Tibial nerve (tissue), 4 donors: Measurements from ENCODE around the gene ANKRD42. TPM values are rescaled to one million over a fixed set of nuclear protein-coding genes. Genes with fewer than 3 reads are reported as not detected.
A peak's percentile ranks its signal among the peaks of the same experiment; 100 is the strongest.

Experiments used
- DNase-seq, 2 donors: peaks; one replicate each; pipeline ENCODE4 v3.0.0-alpha.2; 2019; ENCODE audit warnings: low spot score in 2 of 2
- H3K27ac ChIP-seq, 4 donors: fragments of 200-600 bp; sonication (generic) in 3 of 4; one replicate each; pipeline ENCODE4 v1.5.1; 2017 to 2019; ENCODE audit warnings: mild to moderate bottlenecking in 1 of 4
- H3K27me3 ChIP-seq, 2 donors: fragments of 200-600 bp; sonication (generic) in 1 of 2; one replicate each; pipeline versions ENCODE4 v1.5.1 to v1.6.0; 2017 to 2019
- H3K36me3 ChIP-seq, 3 donors: fragments of 200-600 bp; sonication (generic); one replicate each; pipeline ENCODE4 v1.5.1; 2018 to 2019
- H3K4me1 ChIP-seq, 4 donors: fragments of 200-600 bp; sonication (generic) in 3 of 4; one replicate each; pipeline ENCODE4 v1.5.1; 2017 to 2019
- H3K4me3 ChIP-seq, 4 donors: fragments of 200-600 bp; sonication (generic) in 3 of 4; one replicate each; pipeline ENCODE4 v1.5.1; 2017 to 2019; ENCODE audit warnings: mild to moderate bottlenecking in 1 of 4, moderate library complexity in 1 of 4
- H3K9me3 ChIP-seq, 4 donors: fragments of 200-600 bp; sonication (generic) in 3 of 4; one replicate each; pipeline ENCODE4 v1.5.1; 2017 to 2019
- CTCF ChIP-seq, 5 experiments: fragments of 200-600 bp in 3 of 5; fragments of 450-650 bp in 2 of 5; sonication (generic) in 3 of 5; IDR thresholded peaks; one replicate each; pipeline ENCODE4 v1.5.1; 2016 to 2019; ENCODE audit warnings: antibody characterized with exemption in 5 of 5, mild to moderate bottlenecking in 3 of 5, moderate library complexity in 2 of 5
- EP300 ChIP-seq, 2 donors: sonication (generic); formaldehyde crosslinking; IDR thresholded peaks; one replicate each; pipeline ENCODE4 v1.6.1; 2017; ENCODE audit warnings: antibody characterized with exemption in 2 of 2, mild to moderate bottlenecking in 1 of 2
- POLR2A ChIP-seq, 2 donors: fragments of 450-650 bp; IDR thresholded peaks; one replicate each; pipeline ENCODE4 v1.6.1; 2017; ENCODE audit warnings: antibody characterized with exemption in 2 of 2, mild to moderate bottlenecking in 2 of 2, moderate library complexity in 2 of 2
- WGBS, 2 donors: methylation state at CpG; one replicate each; pipeline ENCODE4 v1.1.5; 2018; 5-methylcytosine and 5-hydroxymethylcytosine counted together
- total RNA-seq, 4 donors: library from RNA; depleted of rRNA; stranded (reverse); fragments of >200 nt; gene quantifications; one replicate each; pipeline ENCODE4 v1.1.0, GENCODE V29; 2016

The ANKRD42 gene
- total RNA-seq, 4 donors from 2014 or later: 10.3 to 13.2 (median 13.1) TPM

- Histone ChIP-seq H3K27ac (no peak overlapping the region), H3K4me3 (no peak overlapping the region), H3K4me1 (no peaks in the 10 kb centered on the region), H3K36me3 (no peaks in the 10 kb centered on the region), H3K9me3 (no peaks in the 10 kb centered on the region), H3K27me3 (no peaks in the 10 kb centered on the region)
- TF ChIP-seq POLR2A (IDR thresholded peaks at IDR 0.05): no peak
- no peak for TF ChIP-seq CTCF (IDR thresholded peaks at IDR 0.05)
- TF ChIP-seq EP300 (IDR thresholded peaks at IDR 0.05): no peak
- WGBS, 2 donors: 60 to 76% methylated on average over 3 of the region's 3 CpGs
- DNase-seq: no peak
These were observed 44.6 kb downstream of the ANKRD42 start for GRCh38 chr11:83238111-83238510.

- peak in 1 of 2 donors; percentile 67 for DNase-seq
- TF ChIP-seq CTCF (IDR thresholded peaks at IDR 0.05): peak; percentile 10 to 27 (median 22)
- no peak for TF ChIP-seq POLR2A (IDR thresholded peaks at IDR 0.05)
- no peak for TF ChIP-seq EP300 (IDR thresholded peaks at IDR 0.05)
- no peaks in the 10 kb centered on the region for H3K4me1 ChIP-seq
- H3K9me3 ChIP-seq: no peaks in the 10 kb centered on the region
- peaks cover 0 to 6% (median 0%) of the 10 kb centered on the region in 3 donors for H3K36me3 ChIP-seq
- no peaks in the 10 kb centered on the region for H3K27me3 ChIP-seq
- no peak overlapping the region for H3K27ac ChIP-seq
- H3K4me3 ChIP-seq: no peak overlapping the region
- 21 to 24% methylated on average over 5 of the region's 5 CpGs for WGBS, 2 donors
These were observed 47.9 kb downstream of the ANKRD42 start for GRCh38 chr11:83241291-83241946.

- no peak for TF ChIP-seq EP300 (IDR thresholded peaks at IDR 0.05)
- TF ChIP-seq CTCF (IDR thresholded peaks at IDR 0.05): no peak
- no peak for TF ChIP-seq POLR2A (IDR thresholded peaks at IDR 0.05)
- H3K27me3 ChIP-seq: no peaks in the 10 kb centered on the region
- peaks cover 0 to 11% (median 0%) of the 10 kb centered on the region in 3 donors for H3K36me3 ChIP-seq
- WGBS, 2 donors: 89 to 97% methylated on average over 1 of the region's 1 CpG
- peaks cover 0 to 7% (median 0%) of the 10 kb centered on the region in 4 donors for H3K4me1 ChIP-seq
- no peak for DNase-seq
- H3K4me3 ChIP-seq: no peak overlapping the region
- no peaks in the 10 kb centered on the region for H3K9me3 ChIP-seq
- no peak overlapping the region for H3K27ac ChIP-seq
These were observed 55.9 kb downstream of the ANKRD42 start for GRCh38 chr11:83249445-83249844.

- DNase-seq: peak in 1 of 2 donors; percentile 7
- TF ChIP-seq POLR2A (IDR thresholded peaks at IDR 0.05) (no peak), CTCF (IDR thresholded peaks at IDR 0.05) (peak; percentile 49 to 69 (median 58))
- no peaks in the 10 kb centered on the region for H3K9me3 ChIP-seq
These were observed 56.6 kb downstream of the ANKRD42 start for GRCh38 chr11:83249972-83250593.

GRCh38 chr11:83252266-83252665 is 58.8 kb downstream of the ANKRD42 start:
- 93 to 94% methylated on average over 2 of the region's 2 CpGs for WGBS, 2 donors
- Histone ChIP-seq H3K4me3 (no peak overlapping the region), H3K27me3 (no peaks in the 10 kb centered on the region), H3K27ac (no peak overlapping the region), H3K36me3 (peaks cover 0 to 18% (median 0%) of the 10 kb centered on the region in 3 donors), H3K4me1 (peaks cover 0 to 10% (median 0%) of the 10 kb centered on the region in 4 donors), H3K9me3 (no peaks in the 10 kb centered on the region)
- no peak for DNase-seq
- TF ChIP-seq EP300 (IDR thresholded peaks at IDR 0.05): no peak
- no peak for TF ChIP-seq CTCF (IDR thresholded peaks at IDR 0.05)
- TF ChIP-seq POLR2A (IDR thresholded peaks at IDR 0.05): no peak

More at GRCh38 chr11:83249972-83250593, 56.6 kb downstream of the ANKRD42 start:
- Histone ChIP-seq H3K27ac (no peak overlapping the region), H3K4me3 (no peak overlapping the region), H3K4me1 (peaks cover 0 to 7% (median 0%) of the 10 kb centered on the region in 4 donors), H3K36me3 (peaks cover 0 to 16% (median 0%) of the 10 kb centered on the region in 3 donors), H3K27me3 (no peaks in the 10 kb centered on the region)
- WGBS, 2 donors: 8% methylated on average over 4 of the region's 4 CpGs
